Stimulated activated CD8-positive, alpha-beta memory T cell treated with anti-CD3 and anti-CD28 coated beads, Interleukin-15, amount 100 ng/mL, for 24 hours (primary cell): ENCODE results near the gene AMOTL1.

Experiments used
- DNase-seq: peaks from one replicate; pipeline ENCODE4 v3.0.0-alpha.2; 2020; ENCODE audit warnings: low read depth

AMOTL1 gene

DNA sequence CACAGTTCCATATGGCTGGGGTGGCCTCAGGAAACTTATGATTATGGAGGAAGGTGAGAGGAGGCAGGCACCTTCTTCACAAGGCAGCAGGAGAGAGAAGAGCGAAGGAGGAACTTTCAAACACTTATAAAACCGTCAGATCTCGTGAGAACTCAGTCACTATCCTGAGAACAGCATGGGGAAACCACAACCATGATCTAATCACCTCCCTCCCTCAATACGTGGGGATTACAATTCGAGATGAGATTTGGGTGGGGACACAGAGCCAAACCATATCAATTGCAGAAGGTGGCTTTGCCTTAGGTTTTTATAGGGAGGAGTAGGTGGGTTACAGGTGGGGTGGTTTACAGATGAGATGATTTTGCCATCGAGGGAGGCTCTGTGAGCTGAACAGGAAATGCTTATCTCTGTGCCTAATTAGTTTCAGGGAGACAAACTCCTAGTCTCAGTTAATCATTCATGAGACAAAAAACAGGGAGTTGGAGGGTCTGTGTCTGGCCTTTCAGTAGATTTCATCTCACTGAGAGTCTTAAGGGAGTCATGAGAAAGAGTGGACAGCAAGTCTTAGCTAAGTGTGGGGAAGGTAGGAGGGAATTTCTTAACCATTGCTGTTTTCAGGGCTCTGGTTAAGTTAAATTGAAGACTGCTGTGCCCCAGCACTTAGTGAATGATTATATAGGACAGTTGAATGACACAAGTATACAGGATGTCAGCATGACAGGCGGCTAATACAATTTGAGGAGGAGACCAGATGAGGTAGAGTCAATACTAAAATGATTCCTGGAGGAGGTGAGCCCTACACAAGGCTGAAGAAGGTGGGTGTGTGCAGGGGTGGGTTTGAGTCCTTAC, 157.5 kb downstream of the AMOTL1 start:
- no peak for DNase-seq

DNA sequence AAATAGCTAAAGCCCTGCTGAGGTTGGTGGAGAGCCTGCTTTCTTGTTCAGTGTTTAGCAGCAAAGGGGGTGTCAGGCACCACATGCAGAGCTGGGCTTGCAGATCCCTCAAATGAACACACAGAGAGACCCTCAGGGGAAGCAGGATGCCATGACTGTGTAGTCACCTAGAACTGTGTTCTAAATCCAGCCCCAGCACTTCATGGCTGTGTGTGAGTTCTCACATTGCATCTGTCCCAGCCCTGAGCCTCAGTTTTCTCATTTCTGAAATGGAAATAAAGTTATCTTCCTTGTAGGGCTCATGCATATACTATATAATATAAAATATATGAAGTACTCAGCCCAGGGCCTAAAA, 158.1 kb downstream of the AMOTL1 start:
- DNase-seq, result no peak
